Activated effector memory CD4-positive, alpha-beta T cell treated with Interleukin-2 at 50 U/mL for 16 hours (primary cell): ENCODE data around the gene CCDC40.

Experiments used
- DNase-seq: peaks from one replicate; pipeline ENCODE4 v3.0.0-alpha.2; 2020

CCDC40 gene

DNA sequence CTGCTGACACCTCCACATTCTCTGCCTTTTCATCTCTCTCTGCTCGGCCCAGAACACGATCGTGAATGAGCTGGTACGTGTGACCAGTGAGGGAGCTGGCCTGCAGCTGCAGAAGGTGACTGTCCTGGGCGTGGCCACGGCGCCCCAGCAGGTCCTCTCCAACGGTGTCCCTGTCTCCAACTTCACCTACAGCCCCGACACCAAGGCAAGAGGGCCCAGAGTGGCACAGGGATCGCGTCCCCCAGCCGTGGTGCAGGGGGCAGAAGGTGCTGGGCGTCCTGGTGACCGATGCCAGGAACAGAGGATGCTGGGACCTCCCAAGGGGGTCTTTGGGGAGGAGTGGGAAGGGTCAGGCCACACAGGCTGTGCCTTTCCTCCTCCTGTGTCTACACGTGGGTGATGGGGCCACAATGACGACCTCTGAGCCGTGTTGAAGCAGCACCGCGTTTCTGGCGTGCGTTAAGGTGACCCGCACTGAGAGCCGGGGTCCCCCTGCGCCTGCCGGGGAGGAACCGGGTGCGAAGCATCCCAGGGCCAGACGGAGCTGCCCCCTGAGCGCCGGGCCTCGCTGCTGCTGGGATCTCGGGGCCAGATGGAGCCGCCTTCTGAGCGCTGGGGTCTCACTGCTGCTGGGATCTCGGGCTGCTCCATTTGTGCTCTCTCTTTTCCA, 82.3 kb downstream of the CCDC40 start:
- DNase-seq, result no peak

DNA sequence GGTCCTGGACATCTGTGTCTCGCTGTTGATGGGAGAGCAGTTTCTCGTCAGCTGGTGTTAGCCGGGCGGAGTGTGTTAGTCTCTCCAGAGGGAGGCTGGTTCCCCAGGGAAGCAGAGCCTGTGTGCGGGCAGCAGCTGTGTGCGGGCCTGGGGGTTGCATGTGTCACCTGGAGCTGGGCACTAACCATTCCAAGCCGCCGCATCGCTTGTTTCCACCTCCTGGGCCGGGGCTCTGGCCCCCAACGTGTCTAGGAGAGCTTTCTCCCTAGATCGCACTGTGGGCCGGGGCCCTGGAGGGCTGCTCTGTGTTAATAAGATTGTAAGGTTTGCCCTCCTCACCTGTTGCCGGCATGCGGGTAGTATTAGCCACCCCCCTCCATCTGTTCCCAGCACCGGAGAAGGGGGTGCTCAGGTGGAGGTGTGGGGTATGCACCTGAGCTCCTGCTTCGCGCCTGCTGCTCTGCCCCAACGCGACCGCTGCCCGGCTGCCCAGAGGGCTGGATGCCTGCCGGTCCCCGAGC, 82.9 kb downstream of the CCDC40 start:
- no peak for DNase-seq

DNA sequence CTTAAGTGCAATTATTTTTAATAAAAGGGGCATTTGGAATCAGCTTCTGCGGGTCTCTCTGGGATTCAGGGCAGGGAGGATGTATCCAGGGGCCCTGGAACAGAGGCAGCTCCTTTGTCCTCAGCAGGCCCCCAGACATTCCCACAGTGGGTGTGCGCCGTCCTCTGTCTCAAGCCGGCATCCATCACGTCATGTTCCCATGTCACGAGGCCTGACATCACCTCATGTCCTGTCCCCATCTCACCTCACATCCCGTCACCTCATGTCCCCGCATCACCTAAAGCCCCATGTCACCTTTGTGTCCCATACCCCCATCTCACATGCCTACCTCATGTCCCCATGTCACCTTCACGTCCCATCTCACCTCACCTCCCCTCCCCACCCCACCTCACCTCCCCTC, 83.4 kb downstream of the CCDC40 start:
- no peak for DNase-seq

DNA sequence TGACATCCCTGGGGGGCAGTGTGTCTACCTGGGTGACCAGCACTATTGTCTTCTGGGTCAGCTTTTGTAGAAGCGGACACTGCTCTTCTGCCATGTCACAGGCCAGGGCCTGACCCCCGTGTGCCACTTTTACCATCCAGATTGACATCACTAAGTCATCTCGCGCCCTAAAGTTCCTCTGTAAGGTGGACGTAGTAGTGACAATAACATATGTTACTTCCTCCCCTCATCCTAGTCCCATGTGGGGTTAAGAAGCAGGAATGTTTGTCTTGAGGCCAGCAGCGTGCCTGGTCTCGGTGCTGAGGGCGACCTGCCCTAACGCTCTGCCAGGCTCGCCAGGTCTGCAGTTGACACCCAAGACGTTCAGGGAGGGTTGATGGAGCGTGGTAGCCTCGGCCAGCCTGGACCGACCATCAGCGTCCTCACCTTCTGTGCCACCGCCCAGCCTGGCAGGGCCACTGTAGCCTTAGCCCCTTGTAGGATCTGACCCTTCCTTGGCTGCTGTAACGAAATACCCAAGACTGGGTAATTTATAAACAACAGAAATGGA, 85.7 kb downstream of the CCDC40 start:
- no peak for DNase-seq

DNA sequence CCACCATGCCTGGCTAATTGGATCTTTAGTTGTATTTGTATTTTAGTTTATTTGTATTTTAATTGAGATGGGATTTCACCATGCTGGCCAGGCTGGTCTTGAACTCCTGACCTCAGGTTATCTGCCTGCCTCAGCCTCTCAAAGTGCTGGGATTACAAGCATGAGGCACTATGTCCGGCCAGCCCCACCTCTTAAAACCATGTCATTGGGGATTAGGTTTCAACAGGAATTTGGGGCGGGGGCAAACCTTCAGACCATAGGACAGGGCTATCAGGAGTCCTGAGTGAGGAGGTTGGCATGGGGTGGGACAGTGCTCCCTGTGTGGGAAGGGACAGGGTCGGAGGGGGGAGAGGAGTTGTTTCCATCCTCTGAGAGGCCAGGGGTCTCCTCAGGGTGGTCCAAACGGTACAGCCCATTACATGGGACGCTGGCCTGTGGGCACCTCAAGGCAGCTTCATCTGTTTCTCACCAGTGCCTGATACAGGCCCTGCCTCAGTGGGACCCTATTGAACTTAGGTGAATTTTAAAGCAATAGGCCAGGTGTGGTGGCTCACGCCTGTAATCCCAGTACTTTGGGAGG, 86.6 kb downstream of the CCDC40 start:
- DNase-seq, result no peak

DNA sequence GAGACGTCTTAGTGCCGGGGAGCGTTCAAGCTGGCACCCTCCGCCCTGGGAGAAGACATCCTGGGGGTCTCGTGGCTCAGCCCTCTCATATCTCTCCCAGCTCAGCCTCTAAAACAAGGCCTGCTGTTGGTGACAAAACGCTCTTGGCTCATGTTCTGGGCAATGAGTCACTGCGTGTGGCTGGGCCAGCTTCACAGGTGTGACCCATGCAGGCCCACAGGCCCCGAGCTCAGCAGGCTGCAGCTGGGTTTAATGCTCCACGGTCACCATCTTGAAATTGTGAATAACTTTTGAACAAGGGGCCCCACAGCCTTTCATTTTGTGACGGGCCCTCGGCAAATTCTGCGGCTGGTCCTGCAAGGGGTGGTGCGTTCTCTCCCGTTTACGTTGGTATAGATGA, 87.3 kb downstream of the CCDC40 start:
- no peak for DNase-seq

DNA sequence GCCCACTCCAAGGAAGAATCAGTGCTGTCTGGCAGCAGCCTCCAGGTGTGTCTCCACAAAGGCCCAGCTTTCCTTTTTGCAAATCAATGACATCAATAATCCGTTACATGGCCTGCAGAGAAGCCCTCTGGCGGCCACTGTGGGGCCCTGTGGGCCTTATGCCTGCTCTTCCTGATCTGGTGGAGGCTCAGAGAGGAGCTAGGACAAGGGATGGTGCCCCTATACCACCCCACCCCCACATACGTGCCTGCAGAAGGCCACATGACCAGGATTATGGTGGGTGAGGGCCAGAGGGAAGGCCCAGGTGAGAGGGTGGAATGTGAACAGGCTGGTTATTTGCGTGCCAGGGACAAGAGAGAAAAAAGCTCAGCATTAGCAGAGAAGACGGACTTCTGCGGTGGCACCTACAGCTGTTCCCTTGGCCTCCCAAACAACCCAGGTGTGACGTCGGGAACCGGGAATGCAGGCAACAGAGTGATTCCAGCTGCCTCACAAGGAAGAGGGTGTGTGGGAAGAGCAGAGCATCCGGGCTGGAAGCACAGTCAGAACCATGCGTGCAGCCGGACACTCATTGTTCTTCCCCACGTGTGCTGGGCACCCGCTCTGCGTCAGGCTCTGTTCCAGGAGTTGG, 88.0 kb downstream of the CCDC40 start:
- DNase-seq, result no peak

DNA sequence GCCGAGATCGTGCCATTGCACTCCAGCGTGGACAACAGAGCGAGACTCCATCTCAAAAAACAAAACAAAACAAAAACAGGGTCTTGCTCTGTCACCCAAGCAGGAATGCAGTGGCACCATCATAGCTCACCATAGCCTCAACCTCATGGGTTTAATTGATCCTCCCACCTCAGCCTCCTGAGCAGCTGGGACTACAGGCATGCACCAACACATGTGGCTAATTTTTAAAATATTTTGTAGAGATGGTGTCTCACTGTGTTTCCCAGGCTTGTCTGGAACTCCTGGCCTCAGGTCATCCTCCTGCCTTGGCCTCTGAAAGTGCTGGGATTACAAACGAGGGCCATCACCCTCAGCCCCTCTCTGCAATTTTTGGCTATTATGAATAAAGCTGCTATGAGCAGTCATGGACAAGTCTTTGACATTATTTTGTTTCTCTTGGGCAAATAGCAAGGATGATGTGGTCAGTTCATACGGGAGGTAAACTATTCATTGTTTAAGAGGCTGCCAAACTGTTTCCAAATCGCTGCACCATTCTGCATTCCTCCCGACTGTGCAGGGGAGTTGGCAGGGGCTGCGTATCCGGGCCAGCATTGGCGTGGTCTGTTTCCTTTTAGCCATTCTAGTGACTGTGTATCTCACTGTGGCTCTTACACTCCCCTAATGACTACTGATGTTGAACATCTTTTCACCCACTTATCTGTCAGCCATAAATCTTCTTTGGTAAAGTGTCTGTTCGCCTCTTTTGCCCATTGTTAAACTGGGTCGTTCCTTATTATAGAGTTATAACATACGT, 89.4 kb downstream of the CCDC40 start:
- no peak for DNase-seq

DNA sequence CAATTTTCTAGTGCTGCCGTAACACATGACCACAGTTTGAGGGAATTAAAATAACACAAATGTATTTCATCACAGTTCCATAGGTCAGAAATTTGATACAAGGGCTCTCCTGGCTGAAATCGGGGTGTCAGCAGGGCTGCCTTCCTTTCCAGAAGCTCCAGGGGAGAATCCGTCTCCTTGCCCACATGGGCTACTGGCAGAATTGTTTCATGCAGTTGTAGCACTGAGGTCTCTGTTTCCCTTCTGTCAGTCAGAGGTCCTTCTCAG, 89.9 kb downstream of the CCDC40 start:
- no peak for DNase-seq

DNA sequence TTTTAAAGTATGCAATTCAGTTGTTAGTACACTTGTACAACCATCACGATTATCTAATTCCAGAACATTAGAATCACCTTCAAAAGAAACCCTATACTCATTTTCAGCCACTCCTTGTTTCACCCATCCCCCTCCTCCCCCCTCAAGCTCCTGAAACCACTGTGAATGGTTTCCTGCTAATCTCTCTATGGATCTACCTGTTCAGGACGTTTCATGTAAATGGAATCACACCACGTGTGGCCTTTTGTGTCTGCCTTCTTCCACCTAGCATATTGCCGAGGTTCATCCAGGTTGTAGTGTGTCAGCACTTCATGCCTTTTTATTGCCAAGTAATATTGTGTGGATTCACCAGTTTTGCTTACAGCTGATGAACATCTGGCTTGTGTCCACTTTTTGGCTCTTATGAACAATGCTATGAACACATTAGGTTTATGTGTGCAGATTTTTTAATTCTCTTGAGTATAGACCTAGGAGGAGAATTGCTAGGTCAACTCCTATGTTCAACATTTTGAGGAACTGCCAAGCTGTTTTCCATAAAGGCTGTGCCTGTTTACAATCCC, 92.6 kb downstream of the CCDC40 start:
- no peak for DNase-seq

DNA sequence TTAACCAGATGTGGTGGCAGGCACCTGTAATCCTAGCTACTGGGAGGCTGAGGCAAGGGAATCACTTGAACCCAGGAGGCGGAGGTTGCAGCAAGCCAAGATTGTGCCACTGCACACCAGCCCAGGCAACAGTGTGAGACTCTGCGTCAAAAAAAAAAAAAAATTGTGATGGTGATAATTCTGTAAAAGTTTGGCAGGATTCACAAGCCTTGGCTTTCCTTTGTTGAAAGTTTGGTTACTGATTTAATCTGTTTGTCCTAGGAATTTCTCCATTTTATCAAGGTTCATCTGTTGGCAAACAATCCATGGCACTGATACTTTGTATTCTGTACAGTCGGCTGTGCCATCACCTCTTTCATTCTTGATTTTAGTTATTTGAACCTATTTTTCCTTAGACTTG, 94.5 kb downstream of the CCDC40 start:
- DNase-seq, result no peak

DNA sequence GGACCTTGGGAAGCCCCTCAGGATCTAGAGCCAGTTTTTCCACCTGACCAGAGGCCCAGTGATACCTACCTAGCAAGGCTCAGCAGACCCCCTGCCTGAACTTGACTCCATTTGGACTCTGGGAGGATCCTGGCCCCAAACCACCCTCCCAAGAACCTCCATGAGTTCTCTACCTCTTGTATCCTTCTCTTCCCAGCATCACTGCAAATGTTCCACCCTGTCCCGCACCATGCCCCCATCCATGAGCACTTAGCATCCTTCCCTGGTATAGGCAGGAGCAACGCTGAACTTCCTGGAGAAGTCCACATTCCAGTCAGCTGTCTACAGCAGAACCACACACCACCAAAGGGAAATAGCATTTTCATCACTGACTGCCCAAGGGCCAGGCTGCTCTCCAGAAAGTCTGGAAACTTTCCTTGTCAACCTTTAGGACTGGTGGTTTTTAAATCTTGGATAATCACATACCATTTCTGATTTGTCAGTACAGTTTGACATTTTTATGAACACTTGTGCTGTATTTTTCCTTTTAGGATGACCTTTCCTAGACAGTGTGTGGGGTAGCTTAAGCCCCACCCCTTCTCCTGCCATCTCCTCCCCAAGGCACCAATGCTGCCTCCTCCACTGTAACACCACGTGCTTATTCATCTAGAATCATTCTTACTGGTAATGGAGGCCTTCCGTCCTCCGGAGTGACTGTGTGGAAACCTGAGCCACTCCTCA, 96.6 kb downstream of the CCDC40 start:
- no peak for DNase-seq

DNA sequence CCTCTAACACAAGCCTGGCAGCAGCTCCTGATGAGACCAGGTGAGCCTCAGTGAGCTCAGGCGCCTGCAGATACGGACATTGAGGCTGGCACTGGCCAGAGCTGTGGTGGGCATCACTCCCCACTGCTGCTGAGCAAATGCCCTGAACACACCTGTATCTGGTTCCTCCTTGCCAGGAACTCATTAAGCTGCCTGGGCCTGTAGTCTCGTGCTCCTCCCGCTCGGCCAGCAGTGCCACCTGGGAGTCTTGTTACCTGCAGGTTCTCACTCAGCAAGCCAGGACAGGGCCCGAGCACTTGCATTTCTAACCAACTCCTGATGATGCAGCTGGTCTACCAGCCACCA, 97.2 kb downstream of the CCDC40 start:
- no peak for DNase-seq

DNA sequence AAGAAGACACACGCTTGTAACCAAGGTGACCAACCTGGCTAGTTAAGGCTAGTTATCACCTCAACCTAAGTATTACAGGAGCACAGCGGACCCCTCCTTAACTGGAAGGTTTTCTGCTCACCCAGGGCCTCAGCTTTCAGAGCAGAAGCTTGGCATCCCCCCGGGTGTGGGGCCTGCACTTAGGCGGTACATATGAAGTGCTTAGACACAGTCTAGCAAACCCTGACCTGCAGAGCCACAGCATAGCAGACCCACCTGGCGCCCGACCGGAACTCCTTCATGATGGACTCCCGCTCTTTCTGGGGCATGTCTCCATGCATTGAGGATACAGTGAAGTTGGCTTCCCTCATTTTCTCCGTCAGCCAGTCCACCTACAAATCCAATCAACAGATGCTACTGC, 100.7 kb downstream of the CCDC40 start:
- no peak for DNase-seq

DNA sequence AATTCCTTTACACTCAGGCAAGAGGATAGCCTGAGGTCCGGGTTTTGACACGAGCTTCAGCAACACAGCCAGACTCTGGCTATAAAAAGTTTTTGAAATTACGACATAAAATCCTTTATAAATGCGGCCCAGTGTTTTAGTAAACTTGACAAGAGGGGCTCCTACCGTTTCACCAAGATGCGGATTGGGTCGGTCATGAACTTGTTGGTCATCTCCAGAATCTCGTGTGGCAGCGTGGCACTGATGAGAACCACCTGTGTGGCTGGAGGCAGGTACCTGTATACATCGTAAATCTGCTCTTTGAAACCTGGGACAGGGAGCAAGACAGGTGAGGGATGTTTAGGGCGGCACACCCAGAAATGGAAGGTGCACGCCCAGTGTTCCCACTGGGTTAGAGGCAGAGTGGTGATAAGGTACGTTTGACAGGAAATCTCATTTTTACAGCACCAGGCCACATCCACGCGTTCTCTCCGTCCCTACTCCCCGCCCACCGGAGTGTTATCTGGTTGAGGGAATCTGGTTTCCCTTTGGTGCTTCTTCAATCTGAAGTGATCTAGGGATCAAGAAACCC, 102.5 kb downstream of the CCDC40 start:
- DNase-seq, result no peak

DNA sequence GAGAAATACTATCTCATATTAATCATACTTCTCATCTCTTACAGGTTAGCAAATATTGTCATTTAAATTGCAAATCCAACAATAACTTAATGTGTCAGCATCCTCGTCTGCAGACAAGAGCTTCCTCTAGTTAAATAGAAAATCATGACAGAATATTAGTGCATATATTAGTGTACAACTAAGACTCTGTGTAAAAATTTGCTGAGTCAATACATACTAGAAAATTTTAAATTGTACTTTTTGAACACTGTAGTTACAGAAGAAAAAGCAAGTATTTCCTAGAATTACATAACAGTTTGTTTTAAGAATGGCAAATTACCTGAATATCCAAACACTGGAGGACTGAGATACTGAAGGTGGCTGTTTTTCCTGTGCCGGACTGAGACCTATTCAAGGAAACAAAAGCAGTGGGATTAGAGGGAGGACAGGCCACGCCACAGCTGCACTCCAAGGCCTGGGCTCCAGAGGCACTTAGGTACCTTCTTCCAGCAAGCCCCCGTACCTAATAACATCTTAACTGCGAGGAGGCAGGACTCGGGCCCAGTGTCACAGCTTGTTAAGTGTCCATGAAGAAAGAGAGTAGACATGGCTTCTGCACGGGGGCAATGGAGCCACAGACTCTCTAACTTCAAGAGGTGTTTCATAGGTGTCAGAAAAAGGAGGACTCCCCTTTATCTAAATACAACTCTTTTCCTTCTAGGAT, 105.2 kb downstream of the CCDC40 start:
- DNase-seq, result no peak

DNA sequence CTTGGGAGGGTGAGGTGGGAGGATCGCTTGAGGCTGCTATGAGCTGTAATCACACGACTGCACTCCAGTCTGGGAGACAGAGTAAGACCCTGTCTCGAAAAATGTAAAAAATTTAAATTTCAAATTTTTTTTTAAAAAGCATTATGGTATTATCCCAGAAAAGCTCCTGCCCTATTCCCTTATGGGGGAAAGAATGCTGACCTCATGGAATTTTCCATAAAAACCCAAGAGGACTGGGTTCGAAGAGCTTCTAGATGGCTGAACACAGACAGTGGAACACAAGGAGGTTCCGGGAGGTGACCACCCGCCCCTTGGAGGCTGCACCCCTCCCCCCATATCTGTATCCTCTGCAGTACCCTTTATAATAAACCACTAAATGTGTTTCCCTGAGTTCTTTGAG, 106.5 kb downstream of the CCDC40 start:
- no peak for DNase-seq

DNA sequence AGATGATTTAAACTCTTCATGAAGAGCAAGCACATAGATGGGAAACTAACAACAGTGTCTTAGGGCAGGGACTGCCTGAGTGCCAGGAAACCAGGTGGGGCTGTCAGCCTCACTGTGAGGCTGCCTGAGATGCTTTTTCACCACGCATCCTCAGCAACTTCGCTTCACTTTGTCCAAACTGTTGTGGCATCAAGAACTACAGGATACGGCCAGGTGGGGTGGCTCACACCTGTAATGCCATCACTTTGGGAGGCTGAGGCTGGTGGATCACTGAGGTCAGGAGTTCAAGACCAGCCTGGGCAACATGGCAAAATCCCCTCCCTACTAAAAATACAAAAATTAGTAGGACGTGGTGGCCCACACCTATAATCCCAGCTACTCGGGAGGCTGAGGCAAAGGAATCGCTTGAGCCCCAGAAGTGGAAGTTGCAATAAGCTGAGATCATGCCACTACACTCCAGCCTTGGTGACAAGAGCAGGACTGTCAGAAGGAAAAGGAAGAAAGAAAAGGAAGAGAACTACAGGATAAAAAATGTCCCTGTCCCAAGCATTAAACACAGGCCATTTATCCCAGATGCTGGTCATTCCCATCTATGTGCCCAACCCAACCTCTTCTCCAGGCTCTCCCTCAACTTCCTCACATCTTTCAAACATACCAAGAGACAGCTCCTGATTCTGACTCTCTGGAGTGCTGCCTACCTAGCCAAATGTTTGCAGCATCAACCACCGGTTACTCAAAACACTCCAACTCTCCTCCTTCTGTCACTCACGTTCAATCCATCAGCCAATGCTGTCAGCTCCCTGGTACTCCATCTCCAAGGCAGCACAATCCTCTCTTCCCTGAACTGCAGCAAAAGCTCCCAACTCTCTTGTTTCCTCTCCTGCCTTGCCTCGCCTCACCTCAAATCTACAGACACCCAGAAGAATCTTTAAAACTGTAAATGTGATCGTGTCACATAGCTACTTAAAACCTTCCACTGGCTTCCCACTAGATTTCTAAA, 108.9 kb downstream of the CCDC40 start:
- no peak for DNase-seq

DNA sequence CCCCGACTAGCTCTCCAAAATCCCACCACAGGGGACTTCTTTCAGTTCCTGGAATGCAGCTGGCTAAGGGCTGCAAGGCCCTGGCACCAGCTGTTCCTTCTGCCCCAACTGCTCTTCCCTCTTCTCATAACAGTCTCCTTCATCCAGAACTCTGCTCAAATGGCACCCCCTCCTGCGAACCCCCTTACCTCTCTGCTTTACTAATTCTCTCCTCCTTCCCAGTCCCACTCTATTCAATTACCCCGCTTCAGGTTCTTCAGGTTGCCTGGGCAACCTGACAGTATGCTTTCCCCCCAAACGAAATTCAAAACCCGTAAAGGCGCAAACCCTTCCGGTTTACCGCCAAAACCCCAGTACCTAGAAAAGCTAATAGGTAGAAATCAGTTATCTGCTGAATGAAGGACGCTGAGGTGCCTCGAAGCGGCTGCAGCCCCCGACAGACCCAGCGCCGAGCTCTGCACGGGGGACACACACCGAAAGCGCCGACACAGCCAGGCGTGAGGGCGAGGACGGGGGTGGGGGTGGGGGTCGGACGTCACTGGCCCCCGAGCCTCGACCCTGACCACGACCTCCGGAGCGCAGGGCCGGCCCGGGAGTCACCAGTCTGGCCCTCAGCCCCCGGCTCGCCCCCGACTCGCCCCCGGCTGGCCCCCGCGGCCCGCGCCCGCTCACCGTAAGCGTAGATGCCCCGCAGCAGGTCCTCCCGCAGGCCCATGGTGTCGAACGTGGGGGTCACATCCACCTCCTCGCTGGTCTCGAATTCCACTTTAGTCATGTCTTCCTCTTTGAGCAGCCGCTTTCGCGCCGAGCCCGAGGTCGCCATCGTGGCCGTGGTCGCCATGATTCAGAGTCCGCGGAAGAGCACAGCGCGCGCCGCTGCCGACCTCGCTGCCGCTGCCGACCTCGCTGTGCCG, 109.9 kb downstream of the CCDC40 start:
- peak; percentile 2 for DNase-seq
